Bronchial epithelial cell (primary cell): Measurements from ENCODE around the gene STOM. TPM values are rescaled to one million over a fixed set of nuclear protein-coding genes. Genes with fewer than 3 reads are reported as not detected.
A peak's percentile ranks its signal among the peaks of the same experiment; 100 is the strongest.

ENCODE experiments used
- DNase-seq: peaks from one replicate; pipeline ENCODE4 v3.0.0-alpha.2; 2010; ENCODE audit warnings: low read depth
- FAIRE-seq: peaks from 2 replicates; lab custom pipeline; 2011; peaks lifted over from hg19 to GRCh38; lab: Jason Lieb, UNC
- H3K27me3 ChIP-seq: 2 replicates; pipeline ENCODE4 v1.5.1; 2011; ENCODE audit warnings: low read length; ENCODE audit not compliant: control insufficient read depth, insufficient read depth
- H3K36me3 ChIP-seq: 2 replicates; pipeline ENCODE4 v1.5.1; 2011; ENCODE audit warnings: low read length; ENCODE audit not compliant: control insufficient read depth, insufficient read depth
- H3K4me3 ChIP-seq: 2 replicates; pipeline ENCODE4 v1.5.1; 2011; ENCODE audit warnings: mild to moderate bottlenecking, low read depth, low read length, control low read depth
- CTCF ChIP-seq: IDR thresholded peaks from 2 replicates; pipeline ENCODE4 v1.5.1; 2011; ENCODE audit warnings: mild to moderate bottlenecking, moderate library complexity, low read length, control low read depth, inconsistent platforms; ENCODE audit not compliant: insufficient read depth, severe bottlenecking
- total RNA-seq: library from RNA; depleted of rRNA; stranded (reverse); fragments of >200 nt; gene quantifications from 2 replicates; pipeline ENCODE4 v1.2.1, GENCODE V29; 2014

Gene STOM
- total RNA-seq, 1 donor from 2014 or later: 356 TPM

- Histone ChIP-seq H3K36me3 (peaks cover 34% of the 10 kb centered on the region), H3K27me3 (no peaks in the 10 kb centered on the region), H3K4me3 (no peak overlapping the region)
- no peak for DNase-seq
- no peak for TF ChIP-seq CTCF
- FAIRE-seq: no peak
Measured at GRCh38 chr9:121316852-121317373, 53.1 kb downstream of the STOM start.

GRCh38 chr9:121316378-121316777 lies 53.7 kb downstream of the STOM start:
- Histone ChIP-seq H3K27me3 (no peaks in the 10 kb centered on the region), H3K4me3 (no peak overlapping the region), H3K36me3 (peaks cover 36% of the 10 kb centered on the region)
- FAIRE-seq (no peak), DNase-seq (no peak)
- no peak for TF ChIP-seq CTCF

- Histone ChIP-seq H3K4me3 (no peak overlapping the region), H3K36me3 (peaks cover 43% of the 10 kb centered on the region), H3K27me3 (no peaks in the 10 kb centered on the region)
- DNase-seq: no peak
- TF ChIP-seq CTCF: no peak
- FAIRE-seq: no peak
Measured at GRCh38 chr9:121313458-121314152, 56.4 kb downstream of the STOM start.

GRCh38 chr9:121312169-121312568 lies 57.9 kb downstream of the STOM start:
- Histone ChIP-seq H3K36me3 (peaks cover 42% of the 10 kb centered on the region), H3K27me3 (no peaks in the 10 kb centered on the region), H3K4me3 (no peak overlapping the region)
- no peak for FAIRE-seq
- no peak for DNase-seq
- no peak for TF ChIP-seq CTCF

GRCh38 chr9:121310571-121310970 lies 59.5 kb downstream of the STOM start:
- H3K36me3 ChIP-seq: peaks cover 39% of the 10 kb centered on the region
- no peak for TF ChIP-seq CTCF
- H3K27me3 ChIP-seq: no peaks in the 10 kb centered on the region
- DNase-seq (no peak), FAIRE-seq (peak; percentile 13)
- no peak overlapping the region for H3K4me3 ChIP-seq
